ENCODE measurements around the gene C1QTNF5.

The C1QTNF5 gene

GRCh38 chr11:119319136-119319699 lies 21.5 kb downstream of the C1QTNF5 start:
- no peaks in the 10 kb centered on the region; the same call in 1 of the 2 replicates for H3K27me3 ChIP-seq (ENCODE audit: insufficient read depth, low read depth)
- H2AFZ ChIP-seq (ENCODE audit: low read depth), result no peak overlapping the region
- no peaks in the 10 kb centered on the region for H3K79me2 ChIP-seq (ENCODE audit: insufficient read depth, low read depth)
- H3K4me2 ChIP-seq, result no peak overlapping the region
- peaks cover 14% of the 10 kb centered on the region for H3K4me1 ChIP-seq (ENCODE audit: low read depth, poor library complexity, severe bottlenecking)
- no peak overlapping the region for H3K27ac ChIP-seq
- H3K4me3 ChIP-seq (IDR thresholded peaks at IDR 0.05; ENCODE audit: insufficient read depth, low read depth, low read length), result no peak overlapping the region
- TF ChIP-seq CTCF (conservative IDR thresholded peaks at IDR 0.05; ENCODE audit: low read depth, low read length), result no peak
- H3K36me3 ChIP-seq (ENCODE audit: insufficient read depth), result no peaks in the 10 kb centered on the region
- no peaks in the 10 kb centered on the region for H4K20me1 ChIP-seq (ENCODE audit: insufficient read depth)
- H3K9ac ChIP-seq, result no peak overlapping the region

DNA sequence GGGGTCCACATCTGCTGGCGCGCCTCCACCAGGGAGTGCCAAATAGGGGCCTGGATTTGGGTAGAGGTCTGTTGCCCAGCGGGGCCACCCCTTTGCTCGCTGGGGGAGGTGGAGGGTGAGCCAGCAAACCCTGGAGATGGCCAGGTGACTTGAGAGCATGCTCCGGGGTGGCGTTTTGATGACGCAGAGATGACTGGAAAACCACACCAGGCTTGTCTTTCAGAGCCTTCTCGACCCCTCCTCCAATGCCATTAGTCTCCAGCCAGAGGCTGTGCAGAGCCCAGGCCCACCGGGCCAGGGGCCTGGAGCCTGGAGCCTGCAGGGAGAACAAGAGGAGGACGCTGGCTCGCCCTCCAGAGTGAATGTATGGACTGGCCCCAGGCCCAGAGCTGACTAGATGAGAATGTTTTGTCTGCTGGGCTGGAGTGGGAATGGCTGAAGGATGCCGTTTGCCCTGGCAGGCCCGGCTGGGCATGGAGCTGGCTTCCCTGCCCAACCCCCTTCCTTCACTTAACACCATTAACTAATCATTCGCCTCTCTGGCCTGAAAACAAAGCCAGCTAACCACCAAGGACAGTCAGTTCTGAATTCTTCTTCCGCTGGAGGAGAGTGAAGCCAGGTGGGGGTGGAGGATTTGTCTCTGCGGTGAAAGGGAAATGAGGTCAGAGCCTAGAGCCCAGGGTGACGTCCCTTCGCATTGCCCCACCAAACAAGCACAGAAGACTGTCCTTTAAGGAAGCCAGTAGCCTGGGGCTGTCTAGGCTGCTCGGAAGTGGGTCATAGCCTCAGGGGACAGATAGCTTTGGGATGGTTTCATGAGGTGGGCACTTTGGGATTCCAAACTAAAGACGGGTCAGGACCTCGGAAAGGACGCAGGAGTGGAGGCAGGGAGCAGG lies 22.2 kb downstream of the C1QTNF5 start:
- Histone ChIP-seq H3K4me3 (IDR thresholded peaks at IDR 0.05; ENCODE audit: insufficient read depth, low read depth, low read length) (no peak overlapping the region), H3K9ac (no peak overlapping the region), H3K36me3 (ENCODE audit: insufficient read depth) (no peaks in the 10 kb centered on the region), H2AFZ (ENCODE audit: low read depth) (no peak overlapping the region), H3K79me2 (ENCODE audit: insufficient read depth, low read depth) (no peaks in the 10 kb centered on the region), H3K4me2 (no peak overlapping the region), H3K27ac (no peak overlapping the region), H4K20me1 (ENCODE audit: insufficient read depth) (no peaks in the 10 kb centered on the region), H3K4me1 (ENCODE audit: low read depth, poor library complexity, severe bottlenecking) (peaks cover 14% of the 10 kb centered on the region), H3K27me3 (ENCODE audit: insufficient read depth, low read depth) (no peaks in the 10 kb centered on the region; the same call in 1 of the 2 replicates)
- TF ChIP-seq CTCF (conservative IDR thresholded peaks at IDR 0.05; ENCODE audit: low read depth, low read length), result no peak

GRCh38 chr11:119317592-119318239 lies 23.0 kb downstream of the C1QTNF5 start:
- H3K27ac ChIP-seq, result no peak overlapping the region
- H3K36me3 ChIP-seq (ENCODE audit: insufficient read depth), result no peaks in the 10 kb centered on the region
- H3K27me3 ChIP-seq (ENCODE audit: insufficient read depth, low read depth), result no peaks in the 10 kb centered on the region; the same call in 1 of the 2 replicates
- no peaks in the 10 kb centered on the region for H3K79me2 ChIP-seq (ENCODE audit: insufficient read depth, low read depth)
- TF ChIP-seq CTCF (conservative IDR thresholded peaks at IDR 0.05; ENCODE audit: low read depth, low read length), result no peak
- no peak overlapping the region for H3K9ac ChIP-seq
- H2AFZ ChIP-seq (ENCODE audit: low read depth), result no peak overlapping the region
- H4K20me1 ChIP-seq (ENCODE audit: insufficient read depth), result no peaks in the 10 kb centered on the region
- H3K4me1 ChIP-seq (ENCODE audit: low read depth, poor library complexity, severe bottlenecking), result peaks cover 14% of the 10 kb centered on the region
- H3K4me3 ChIP-seq (IDR thresholded peaks at IDR 0.05; ENCODE audit: insufficient read depth, low read depth, low read length), result no peak overlapping the region
- no peak overlapping the region for H3K4me2 ChIP-seq

DNA sequence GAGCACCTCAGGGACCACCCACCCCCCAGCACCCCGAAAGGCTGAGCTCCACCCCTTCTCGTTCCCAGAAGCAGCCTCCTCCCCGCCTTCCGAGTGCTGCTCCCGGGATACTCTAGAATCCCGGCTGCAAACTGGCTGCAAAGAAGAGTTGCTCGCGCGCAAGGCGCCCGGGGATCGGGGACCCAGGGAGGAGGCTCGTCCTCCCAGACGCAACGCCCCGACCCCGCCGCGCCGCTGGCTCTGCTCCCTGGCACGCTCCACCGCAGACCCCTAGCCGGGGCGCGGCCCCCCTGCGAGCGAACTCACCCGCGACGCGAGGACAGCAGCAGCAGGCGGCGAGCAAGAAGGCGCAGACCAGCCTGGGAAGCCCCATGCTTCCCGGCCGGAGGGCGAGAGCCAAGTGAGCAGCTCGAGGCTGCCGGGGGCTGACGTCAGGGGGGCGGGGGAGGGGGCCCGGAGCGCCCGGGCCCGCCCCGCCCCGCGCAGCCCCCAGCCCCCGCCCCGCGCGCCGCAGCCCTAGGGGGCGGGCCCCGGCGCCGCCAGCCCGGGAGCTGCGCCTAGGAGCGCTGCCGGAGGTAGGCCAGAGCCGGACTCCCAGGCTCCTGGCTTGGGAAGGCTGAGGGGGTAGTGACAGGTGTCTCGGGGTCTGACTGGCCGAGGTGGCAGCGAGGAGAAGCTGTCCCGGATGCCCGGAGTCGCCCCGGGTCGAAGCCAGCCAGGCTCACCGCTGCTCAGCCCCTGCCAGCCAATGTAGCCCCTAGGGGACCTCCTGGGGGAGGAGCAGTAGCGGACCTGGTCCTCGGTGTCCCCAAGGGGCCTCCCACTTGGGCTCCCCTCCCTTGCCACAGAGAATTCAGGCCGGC lies 23.7 kb downstream of the C1QTNF5 start, which contains the start of gene MCAM:
MCAM (minus strand) TSS at position 402 of the 863 bp plus-strand sequence; CDS start at position 373, 29 bp downstream.
- Histone ChIP-seq H4K20me1 (ENCODE audit: insufficient read depth) (no peaks in the 10 kb centered on the region), H3K4me3 (IDR thresholded peaks at IDR 0.05; ENCODE audit: insufficient read depth, low read depth, low read length) (no peak within 1 kb of the TSS), H3K36me3 (ENCODE audit: insufficient read depth) (no peaks in the 10 kb centered on the region), H2AFZ (ENCODE audit: low read depth) (peak within 1 kb of the TSS; percentile 87), H3K79me2 (ENCODE audit: insufficient read depth, low read depth) (no peaks in the 10 kb centered on the region), H3K9ac (peak within 1 kb of the TSS; percentile 34; the same call in 1 of the 2 replicates), H3K4me2 (peak within 1 kb of the TSS; percentile 76), H3K27me3 (ENCODE audit: insufficient read depth, low read depth) (no peaks in the 10 kb centered on the region; the same call in 1 of the 2 replicates), H3K4me1 (ENCODE audit: low read depth, poor library complexity, severe bottlenecking) (peaks cover 8% of the 10 kb centered on the region), H3K27ac (no peak within 1 kb of the TSS)
- TF ChIP-seq CTCF (conservative IDR thresholded peaks at IDR 0.05; ENCODE audit: low read depth, low read length), result no peak
